Measurements from ENCODE around the gene PIGP.
"Not testable (repeated sequence)": the region's sequence is repeated elsewhere in the genome, so short reads cannot be mapped to it uniquely, and the experiment has no call there.

Gene PIGP

DNA sequence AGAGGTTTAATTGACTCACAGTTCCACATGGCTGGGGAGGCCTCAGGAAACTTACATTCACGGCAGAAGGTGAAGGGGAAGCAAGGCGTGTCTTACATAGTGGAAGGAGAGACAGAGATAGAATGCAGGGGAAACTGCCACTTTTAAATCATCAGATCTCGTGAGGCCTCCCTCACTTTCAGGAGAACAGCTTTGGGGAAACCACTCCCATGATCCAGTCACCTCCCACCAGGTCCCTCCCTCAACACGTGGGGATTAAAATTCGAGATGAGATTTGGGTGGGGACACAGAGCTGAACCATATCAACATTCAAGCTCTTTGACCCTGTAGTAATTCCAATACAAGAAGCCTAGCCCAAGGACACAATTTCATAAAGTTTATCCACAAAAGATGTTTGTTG, 13.7 kb downstream of the PIGP start:
- H3K4me3 ChIP-seq (ENCODE audit: control insufficient read depth, low read depth, low read length): no peak overlapping the region
- TF ChIP-seq CTCF (IDR thresholded peaks at IDR 0.05; ENCODE audit: control insufficient read depth, insufficient read depth, low read depth, low read length, missing control alignments): no peak
- DNase-seq (ENCODE audit: low read depth): no peak

- no peak overlapping the region for H3K4me3 ChIP-seq (ENCODE audit: control insufficient read depth, low read depth, low read length)
- no peak for DNase-seq (ENCODE audit: low read depth)
- TF ChIP-seq CTCF (IDR thresholded peaks at IDR 0.05; ENCODE audit: control insufficient read depth, insufficient read depth, low read depth, low read length, missing control alignments): no peak
Observed at GRCh38 chr21:37058261-37058660, 14.6 kb downstream of the PIGP start.

- TF ChIP-seq CTCF (IDR thresholded peaks at IDR 0.05; ENCODE audit: control insufficient read depth, insufficient read depth, low read depth, low read length, missing control alignments): no peak
- no peak overlapping the region for H3K4me3 ChIP-seq (ENCODE audit: control insufficient read depth, low read depth, low read length)
- no peak for DNase-seq (ENCODE audit: low read depth)
Observed at GRCh38 chr21:37057614-37058013, 15.3 kb downstream of the PIGP start.

DNA sequence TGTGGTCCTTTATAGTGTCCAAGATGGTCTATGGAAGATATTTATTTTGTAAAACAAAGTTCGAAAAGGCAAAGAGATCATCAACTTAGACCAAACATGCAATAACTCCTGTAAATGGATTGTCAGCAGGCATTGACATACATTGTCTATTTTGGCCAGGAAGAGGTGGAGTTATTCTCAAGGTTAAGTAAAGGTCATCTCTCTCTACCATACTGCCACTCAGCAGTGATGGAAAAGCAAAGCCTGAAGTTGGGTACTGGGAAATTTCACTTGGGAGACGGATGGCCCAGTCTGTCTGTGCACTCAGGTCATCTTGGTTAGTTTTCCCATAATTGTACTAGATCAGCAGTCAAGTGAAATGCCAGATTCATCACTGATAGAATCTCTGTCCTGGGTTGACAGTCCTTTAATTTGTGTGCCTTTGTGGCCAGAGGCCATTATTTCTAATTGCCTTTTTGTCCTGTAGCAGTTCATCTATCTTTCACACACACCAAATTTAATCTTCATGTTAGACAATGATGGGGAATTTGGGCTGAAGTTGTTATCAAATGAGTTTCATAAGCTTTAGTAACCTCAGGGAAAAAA, 17.5 kb downstream of the PIGP start:
- no peak for TF ChIP-seq CTCF (IDR thresholded peaks at IDR 0.05; ENCODE audit: control insufficient read depth, insufficient read depth, low read depth, low read length, missing control alignments)
- DNase-seq (ENCODE audit: low read depth): no peak
- H3K4me3 ChIP-seq (ENCODE audit: control insufficient read depth, low read depth, low read length): no peak overlapping the region

DNA sequence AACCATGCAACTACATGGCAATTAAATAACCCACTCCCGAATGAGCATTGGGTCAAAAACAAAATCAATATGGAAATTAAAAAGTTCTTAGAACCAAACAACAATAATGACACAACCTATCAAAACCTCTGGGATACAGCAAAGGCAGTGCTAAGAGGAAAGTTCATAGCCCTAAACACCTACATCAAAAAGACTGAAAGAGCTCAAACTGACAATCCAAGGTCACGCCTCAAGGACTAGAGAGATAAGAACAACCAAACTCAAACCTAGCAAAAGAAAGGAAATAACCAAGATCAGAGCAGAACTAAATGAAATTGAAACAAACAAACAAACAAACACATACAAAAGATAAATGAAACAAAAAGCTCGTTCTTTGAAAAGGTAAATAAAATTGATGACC, 23.1 kb downstream of the PIGP start:
- H3K4me3 ChIP-seq (ENCODE audit: control insufficient read depth, low read depth, low read length); DNase-seq (ENCODE audit: low read depth): not testable (repeated sequence)

GRCh38 chr21:37047079-37047478, 25.8 kb downstream of the PIGP start:
- no peak for TF ChIP-seq CTCF (IDR thresholded peaks at IDR 0.05; ENCODE audit: control insufficient read depth, insufficient read depth, low read depth, low read length, missing control alignments)
- DNase-seq (ENCODE audit: low read depth): no peak
- no peak overlapping the region for H3K4me3 ChIP-seq (ENCODE audit: control insufficient read depth, low read depth, low read length)

DNA sequence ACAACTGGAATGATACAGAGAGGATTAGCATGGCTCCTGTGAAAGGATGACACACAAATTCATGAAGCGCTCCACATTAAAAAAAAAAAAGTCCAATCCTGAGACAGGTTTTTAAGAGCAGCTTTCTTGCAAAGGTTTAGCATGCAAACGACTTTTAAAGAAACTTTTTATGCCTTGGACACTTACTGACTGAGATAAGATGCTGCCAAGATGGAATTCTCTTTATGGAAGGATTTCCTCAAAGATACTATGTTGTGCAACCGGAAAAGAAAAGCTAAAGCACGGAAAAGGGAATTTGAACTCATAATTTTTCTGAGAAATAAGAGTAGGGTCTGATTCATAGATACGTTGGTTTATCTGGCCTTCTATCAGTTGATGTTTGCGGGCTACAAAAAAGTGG, 27.3 kb downstream of the PIGP start:
- no peak overlapping the region for H3K4me3 ChIP-seq (ENCODE audit: control insufficient read depth, low read depth, low read length)
- TF ChIP-seq CTCF (IDR thresholded peaks at IDR 0.05; ENCODE audit: control insufficient read depth, insufficient read depth, low read depth, low read length, missing control alignments): no peak
- no peak for DNase-seq (ENCODE audit: low read depth)
